HuH-7 (cell line): ENCODE results near the gene AGXT.

Experiments
- DNase-seq: peaks from one replicate; pipeline ENCODE4 v3.0.0; 2011; ENCODE audit warnings: low spot score

The AGXT gene

DNA sequence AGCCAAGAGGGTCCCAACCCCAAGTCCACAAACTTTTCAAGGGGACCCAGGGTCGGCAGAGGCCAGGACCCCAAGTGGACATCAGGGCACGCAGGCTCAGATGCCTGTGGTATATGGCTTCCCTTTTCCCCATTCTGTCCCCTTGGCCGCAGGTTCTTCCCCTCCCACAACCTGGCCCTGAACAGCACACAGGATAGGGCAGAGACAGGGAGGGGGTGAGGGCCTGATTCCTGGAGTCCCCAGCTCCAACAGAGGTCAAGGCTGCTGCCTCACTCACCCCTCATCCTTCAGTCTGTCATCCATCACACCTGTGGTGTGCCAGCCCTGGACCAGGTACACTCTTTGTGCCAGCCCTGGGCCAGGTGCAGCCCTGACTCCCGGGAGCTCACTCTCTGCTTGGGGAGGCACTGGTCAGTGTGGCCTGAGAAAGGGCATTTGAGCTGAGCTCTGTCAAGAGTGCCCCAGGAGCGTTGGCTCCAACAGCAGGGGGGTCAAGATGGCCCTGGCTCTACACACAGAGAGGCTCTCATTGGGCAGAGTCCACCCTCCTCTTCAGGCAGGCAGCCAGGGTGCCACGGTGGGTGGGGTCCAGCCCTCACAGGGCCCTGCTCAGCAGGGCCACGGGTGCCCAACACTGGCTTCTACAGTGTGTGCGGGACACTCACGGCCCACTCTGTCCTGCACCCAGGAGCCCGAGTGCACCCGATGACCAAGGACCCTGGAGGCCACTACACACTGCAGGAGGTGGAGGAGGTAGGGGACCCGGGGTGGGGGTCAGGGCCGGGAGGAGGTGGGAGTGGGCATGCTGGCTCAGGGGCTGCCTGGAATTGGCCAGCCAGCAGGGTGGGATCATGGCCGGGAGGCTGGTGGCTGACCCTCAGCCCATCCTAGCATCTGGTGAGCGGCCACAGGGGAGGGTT is 1.6 kb downstream of the AGXT start:
- DNase-seq: no peak

DNA sequence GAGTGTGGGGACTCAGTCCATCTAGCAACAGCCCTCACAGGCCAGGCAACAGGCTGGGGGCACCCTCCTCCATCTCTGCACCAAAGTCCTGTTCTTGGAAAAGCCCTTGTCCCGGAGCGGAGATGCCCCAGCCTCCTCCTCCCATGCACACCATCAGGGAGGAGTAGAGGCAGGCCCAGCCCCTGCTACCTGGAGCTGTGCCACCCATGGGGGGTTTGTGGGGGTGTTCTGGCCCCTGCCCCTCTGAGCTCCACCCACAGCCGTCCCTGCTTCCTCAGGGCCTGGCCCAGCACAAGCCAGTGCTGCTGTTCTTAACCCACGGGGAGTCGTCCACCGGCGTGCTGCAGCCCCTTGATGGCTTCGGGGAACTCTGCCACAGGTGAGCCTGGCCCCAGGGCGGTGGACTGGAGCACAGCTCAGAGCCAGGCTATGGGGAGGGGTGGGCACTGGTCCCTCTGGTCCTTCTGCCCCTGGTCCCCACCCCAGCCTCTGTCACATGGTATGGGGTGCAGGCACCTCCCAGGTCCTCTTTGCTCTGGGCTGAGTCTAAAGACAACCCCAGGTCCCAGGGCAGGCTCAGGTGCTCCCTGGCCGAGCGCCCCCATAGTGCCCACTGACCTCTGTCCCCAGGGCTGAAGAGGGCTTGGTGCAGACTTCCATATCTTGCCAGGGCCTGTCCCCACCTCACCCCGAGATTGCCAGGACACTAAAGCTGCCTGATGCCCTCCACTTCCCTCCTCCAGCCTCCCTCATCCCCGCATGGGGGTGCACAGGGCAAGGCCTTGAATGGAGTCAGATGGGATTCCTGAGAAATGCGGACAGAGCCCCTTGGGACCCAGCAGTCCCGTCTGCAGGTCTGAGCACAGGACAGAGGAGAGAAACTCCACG is 2.7 kb downstream of the AGXT start:
- DNase-seq: no peak

DNA sequence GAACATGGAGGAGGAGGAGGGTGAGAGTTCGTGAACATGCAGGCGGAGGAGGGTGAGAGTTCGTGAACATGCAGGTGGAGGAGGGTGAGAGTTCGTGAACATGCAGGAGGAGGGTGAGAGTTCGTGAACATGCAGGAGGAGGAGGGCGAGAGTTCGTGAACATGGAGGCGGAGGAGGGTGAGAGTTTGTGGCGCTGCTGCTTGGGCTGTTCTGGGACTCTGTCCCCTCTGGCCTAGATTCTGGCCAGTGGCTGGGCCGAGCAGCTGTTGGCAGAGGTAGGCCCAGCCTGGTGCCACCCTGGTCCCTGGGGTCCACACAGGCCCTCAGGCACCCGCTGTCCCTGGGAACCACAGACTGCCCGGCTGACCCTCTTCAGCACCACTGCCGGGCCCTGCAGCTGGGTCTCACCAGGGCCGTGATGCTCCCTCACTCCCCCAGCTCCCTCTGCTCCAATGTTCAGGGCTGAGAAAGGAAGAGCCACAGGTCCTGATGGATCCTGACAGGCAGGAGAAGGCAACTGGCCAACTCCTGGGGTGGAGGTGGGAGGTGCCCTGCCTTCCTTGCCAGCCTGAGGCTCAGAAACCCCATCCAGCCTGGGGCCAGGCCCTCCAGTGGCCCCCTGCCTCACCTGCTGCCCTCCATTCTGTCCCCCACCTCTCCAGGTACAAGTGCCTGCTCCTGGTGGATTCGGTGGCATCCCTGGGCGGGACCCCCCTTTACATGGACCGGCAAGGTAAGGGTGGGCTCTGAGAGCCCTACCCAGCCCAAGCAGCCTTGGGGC is 3.9 kb downstream of the AGXT start:
- no peak for DNase-seq

DNA sequence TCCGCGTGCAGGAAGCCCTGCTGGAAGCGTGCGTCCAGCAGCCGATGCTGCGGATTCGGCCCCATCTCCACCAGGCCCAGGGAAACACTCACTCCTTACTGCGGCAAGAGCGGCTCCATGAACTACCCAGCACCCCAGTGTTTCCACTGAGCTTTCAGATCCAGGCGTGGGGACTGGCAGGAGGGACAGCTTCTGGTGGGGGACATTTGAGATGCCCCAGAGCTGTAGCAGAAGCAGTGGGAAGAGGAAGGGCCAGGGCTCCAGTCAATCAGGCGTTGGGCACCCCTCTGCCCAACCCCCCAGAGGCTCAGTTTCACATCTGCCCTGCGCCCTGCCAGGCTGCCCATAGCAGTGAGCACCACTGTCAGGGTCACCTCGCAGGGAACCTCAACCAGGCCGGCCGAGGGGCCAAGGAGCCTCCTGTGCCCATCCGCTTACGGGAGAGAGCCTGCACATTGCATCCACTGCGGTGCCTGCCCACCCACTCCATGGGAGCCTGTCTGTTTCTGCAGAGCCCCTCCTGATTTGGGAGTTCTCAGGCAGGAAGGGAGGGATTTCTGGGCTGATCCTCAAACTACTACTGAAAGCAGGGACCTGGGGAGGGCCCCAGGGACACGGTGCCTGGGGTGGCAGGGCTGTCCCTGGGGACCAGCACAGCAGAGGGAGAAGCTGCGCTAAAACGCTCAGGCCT is 4.6 kb downstream of the AGXT start:
- DNase-seq: no peak

DNA sequence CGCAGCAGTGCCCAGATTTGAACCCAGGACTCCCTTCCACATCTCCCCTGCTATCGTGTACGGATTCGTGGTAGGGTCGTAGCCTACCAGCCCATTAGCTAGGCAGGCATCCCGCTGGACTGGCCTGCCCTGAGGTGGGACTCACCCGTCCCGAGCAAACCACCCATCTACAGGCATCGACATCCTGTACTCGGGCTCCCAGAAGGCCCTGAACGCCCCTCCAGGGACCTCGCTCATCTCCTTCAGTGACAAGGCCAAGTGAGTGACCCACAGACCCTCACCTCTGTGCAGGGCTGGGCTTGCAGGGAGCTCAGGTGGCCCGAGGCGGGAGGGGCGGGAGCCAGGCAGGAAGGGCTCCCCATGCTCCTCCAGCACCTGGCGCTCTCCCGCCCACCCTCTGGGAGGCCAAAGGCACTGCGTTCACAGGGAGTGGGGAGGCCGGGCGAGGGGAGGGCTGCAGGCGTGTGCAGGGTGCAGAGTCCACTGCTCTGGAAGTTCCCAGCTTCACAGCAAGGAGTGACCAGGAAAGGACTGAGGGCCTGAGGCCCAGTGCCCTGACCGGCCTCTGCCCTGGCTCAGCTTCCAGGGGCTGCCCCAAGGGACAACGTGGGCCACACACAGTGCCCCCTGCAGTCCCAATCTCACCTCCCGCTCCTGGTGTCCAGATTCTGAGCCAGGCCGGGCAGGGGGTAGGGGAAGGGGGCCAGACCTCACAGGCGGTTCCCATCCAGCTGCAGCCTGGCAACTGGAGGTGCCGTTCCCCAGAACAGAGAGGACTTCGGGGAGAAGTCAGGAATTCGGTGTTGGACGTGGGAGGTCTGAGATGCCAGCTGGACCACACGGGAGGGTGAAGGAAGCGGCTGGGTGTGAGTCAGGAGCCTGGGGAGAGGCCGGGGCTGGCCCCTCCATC is 5.4 kb downstream of the AGXT start:
- DNase-seq: peak; percentile 91

DNA sequence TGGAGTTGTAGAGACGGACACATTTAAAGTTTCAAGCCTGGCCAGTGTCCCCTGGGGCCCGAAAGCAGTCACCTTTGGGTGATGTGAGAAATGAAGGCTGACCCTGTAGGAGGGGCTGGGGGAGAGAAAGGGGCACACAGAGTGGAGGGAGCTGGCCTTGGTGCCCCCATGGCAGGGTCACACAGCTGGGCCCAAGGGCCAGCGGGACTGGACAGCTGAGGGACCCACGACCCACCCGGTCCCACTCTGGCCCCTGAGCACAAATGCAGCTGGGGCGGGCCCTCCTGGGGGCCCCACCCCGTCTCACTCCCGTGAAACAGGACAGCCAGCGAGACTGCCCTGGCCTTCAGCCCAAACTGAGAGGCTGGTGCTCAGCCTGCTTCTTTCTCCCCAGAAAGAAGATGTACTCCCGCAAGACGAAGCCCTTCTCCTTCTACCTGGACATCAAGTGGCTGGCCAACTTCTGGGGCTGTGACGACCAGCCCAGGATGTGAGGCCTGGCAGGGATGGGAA is 6.1 kb downstream of the AGXT start:
- DNase-seq: no peak

DNA sequence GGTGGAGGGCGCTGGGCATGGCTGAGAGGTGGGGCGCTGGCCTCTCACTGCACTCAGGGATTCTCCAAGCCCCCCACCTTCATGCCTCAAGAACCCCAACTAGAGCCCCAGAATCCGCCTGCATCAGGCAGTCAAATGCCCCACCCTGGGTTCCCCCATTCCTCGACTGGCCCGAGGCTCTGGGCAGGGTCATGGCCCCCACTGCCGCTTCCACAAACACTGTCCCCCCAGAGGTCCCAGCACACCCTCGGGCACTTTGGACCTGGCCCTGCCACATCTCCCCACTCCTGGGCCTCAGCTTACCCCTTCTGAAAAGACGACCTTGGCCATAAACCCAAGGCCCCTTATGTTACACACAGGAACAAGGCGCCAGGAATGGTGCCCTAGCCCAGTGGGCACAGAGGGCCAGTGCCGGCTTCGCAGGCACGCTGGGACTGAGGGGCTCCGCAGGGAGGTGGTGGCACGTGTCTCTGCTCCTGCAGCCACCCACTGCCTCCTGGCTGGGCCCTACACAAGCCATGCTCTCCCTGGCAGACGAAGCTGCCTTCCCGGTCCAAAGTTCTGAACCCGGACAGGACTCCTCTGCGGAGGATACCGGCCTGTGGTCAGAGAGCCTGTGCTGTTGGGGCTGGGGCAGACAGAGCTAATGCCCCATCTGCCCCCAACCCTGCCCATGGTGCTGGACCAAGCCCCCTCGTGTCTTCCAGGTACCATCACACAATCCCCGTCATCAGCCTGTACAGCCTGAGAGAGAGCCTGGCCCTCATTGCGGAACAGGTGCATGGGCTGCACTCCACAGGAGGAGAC is 6.8 kb downstream of the AGXT start:
- DNase-seq: no peak

DNA sequence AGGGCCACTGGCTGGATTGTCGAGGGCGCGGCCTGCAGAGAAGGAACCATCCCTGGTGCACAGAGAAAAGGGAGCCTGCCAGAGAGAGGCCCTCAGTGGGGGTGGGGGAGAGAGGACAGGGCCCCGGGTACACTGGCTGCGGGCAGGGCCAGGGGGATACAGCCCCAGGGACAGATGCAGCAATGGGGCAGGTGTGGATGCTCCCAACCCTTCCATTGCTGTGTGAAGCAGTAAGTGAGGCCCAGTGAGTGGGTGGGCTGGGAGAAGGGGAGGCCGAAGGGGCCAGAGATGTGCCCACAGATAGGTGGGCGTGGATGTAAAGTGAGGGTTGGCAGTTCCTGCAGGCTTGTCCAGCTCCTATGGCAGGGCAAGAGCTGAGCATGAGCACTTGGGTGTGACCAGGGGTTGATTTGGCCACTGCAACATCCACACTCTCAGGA is 7.4 kb downstream of the AGXT start:
- no peak for DNase-seq

DNA sequence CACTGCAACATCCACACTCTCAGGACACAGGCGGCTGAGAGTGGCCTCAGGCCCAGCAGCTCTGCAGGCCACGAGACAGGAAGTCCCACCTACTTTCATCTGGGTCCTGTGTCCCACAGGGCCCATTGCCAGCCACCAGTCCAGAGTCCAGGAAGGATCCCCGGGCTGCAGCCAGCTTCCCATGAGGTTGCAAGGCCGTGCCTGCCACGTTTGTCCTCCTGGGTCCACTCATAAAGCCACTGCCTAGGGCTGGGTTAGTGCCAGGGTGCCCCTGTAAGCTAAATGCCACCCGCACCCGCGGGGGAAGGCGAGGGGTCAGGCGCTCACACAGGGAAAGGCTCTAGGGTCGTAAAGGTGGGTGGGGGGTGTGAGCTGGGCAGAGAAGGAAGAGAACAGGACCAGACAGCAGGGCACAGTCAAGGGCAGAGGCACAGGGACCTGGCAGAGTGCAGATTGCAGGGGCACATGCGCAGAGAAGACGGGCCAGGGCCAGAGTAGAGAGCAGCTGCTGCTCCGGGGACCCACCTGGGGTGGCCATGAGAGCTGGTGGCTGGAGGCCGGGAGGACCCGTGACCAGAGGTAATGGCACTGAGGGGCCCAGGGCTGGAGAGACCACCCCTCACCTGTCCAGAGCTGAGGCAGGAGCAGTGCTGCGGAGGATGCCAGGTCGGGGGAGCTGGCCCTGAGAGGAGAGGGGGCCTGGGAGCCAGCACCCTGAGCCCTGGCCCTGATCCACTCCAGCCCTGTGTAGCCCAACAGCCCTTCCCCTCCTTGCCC is 8.0 kb downstream of the AGXT start:
- DNase-seq: peak; percentile 50

DNA sequence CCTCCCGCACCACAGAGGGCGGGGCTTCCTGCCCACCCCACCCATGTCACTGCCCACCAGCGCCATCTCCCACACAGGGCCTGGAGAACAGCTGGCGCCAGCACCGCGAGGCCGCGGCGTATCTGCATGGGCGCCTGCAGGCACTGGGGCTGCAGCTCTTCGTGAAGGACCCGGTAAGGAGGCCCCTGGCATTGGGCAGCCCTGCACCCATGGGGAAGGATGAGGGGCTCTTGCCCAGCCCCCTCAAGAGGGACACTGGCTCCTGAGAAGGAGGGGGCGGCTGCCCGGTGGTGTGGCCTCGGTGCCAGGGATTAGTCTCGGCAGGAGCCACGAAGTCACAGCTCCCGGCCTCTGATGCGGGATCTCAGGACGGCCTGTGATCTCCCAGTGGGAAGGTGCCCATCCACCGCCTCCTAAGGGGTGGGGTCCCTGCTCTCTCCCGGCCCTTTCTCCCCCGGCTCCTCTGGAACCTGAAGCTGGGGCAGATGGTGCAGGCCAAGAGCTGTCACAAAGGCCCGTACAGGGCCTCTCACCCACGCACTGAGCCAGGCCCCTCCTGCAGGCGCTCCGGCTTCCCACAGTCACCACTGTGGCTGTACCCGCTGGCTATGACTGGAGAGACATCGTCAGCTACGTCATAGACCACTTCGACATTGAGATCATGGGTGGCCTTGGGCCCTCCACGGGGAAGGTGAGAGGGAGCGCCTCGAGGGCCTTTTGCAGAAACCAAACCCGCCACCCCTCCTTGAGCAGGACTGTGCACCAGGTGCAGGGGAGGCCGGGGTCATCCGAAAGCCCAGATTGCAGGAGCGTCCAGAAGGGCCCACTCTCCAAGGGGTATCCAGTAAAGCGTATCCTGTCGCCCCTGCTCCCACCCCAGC is 9.1 kb downstream of the AGXT start:
- DNase-seq: no peak

DNA sequence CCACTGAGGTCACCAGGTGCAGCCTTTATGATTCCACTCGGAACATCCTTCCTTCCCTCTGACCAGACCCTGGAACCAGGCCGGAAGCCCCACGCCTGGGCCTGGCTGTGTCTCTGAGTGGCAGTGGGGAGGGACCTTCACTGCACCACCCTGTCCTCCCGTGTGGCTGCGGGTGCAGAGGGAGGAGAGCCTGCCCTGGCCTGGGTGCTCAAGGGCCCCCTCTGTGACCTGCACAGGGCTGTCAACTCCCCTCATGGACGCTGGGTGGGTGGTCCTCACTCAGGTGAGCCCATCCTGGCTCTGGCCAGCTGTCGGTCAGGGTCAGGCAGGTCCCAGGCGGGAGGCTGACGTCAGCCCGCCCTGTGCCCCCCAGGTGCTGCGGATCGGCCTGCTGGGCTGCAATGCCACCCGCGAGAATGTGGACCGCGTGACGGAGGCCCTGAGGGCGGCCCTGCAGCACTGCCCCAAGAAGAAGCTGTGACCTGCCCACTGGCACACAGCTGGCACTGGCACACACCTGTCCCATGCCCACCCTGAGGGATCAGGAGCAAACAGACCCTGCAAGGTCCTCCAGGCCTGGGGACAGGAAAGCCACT is 9.8 kb downstream of the AGXT start:
- no peak for DNase-seq

DNA sequence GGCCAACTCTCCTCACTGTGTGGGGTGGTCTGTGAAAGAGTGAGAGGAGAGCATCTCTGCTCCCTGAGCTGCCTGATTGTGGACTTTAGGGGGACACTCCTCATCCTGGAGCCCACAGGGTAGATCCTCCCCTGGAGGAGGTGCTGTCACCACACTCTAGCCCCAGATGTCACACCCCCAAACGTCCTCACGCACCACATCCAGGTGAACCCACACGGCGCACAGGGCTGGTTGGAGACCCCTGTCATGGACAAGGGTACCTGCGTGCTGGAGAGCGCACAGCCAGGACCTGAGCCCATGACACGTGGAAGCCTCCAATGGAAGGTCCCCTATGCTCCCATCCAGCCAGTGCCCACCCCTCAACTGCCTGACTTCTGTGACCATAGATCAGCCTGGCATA is 10.5 kb downstream of the AGXT start:
- no peak for DNase-seq

DNA sequence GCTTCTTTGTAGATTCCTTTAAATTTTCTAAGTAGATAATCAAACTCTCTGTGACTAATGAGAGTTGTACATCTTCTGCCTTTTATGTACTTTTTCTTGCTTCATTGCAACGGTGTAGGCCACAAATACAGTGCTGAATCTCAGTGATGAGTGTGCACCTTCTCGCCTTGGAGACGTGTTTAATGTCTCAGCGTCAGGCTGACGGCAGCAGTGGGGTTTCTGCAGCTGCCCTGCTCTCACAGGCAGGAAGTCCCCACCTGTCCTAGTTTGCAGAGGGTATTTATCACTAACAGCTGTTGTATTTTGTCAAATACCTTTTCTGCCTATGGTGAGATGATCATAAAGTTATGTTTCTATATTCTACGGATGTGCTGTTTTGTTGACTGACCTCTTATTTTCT is 13.3 kb downstream of the AGXT start:
- DNase-seq: no peak

DNA sequence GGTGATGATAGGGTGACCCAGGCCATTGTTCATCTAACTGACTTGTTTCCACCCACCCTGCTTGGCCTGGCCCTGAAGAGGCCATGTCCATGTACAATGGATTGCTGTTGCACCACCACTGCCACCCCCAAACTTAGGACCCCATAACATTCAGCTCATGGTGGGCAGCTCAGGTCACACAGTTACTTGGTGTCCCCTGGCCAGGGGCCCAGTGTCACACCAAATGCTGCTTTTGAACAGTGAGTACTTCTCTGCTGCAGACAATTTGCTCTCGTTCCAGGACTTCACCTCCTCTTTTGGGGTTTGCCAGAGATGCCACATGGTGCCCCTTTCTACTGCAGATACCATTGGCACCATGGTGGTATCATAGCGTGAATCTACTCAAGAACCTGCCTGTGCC is 15.6 kb downstream of the AGXT start:
- DNase-seq: no peak

DNA sequence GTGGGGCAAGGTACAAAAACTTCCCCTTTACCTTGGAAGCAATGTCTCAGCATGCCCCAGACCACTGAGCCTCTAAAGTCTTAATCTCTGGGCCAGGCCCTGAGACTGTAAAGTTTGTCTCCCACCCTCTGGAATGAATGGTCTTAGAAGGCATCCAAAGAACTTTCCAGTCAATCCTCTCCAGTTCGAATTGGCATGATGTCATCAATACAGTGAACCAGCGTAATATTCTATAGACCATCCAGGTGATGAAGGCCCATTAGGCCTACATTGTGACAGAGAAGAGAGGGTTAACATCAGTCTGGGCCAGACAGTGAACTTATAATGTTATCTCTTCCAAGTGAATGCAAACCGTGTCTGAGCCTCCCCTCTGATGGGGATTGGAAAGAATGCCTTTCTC is 16.1 kb downstream of the AGXT start:
- no peak for DNase-seq

DNA sequence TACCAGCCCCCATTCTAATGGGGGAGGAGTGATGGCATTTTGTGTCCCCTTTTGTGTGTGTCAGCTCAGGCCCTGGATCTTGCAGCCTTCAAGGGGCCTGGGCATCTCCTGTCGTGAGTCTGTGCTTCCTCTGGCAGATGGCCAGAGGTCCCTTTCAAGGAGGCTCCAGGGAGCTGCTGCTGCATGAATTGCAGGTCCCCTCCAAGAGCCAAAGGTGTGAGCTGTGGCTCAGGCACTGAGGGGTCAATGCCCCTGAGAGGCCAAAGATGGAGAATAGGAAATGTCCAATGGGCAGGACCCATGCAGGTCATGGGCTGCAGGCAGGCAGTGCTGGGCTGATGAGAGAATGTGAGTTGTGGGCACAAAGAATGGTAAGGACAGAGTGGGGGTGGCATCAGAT is 16.9 kb downstream of the AGXT start:
- DNase-seq: no peak

DNA sequence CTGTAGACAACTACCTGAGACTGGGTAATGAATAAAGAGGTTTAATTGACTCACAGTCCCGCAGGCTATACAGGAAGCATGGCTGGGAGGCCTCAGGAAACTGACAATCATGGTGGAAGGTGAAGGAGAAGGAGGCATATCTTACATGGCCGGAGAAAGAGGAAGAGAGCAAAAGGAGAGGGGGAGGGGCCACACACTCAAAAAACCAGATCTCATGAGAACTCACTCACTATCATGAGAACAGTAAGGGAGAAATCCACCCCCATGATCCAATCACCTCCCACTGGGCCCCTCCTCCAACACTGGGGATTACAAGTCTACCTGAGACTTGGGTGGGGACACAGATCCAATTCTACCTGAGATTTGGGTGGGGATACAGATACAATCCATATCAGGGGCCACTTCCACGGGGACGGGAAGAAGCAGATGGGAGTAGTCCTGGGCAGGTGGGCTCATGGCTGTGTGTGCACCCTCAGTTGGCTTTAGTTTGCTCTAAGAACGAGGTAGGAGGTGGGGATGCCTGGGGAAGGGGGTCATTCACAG is 17.5 kb downstream of the AGXT start:
- no peak for DNase-seq
